H7 (cell line): ENCODE measurements around the gene SLC6A1. TPM values are rescaled to one million over a fixed set of nuclear protein-coding genes. Genes with fewer than 3 reads are reported as not detected.

Experiments used
- DNase-seq: peaks from one replicate; pipeline ENCODE4 v3.0.0; 2012
- H3K27me3 ChIP-seq: 2 replicates; pipeline ENCODE4 v1.6.0; 2011; ENCODE audit warnings: mild to moderate bottlenecking, low read length; ENCODE audit not compliant: control insufficient read depth, insufficient read depth
- H3K36me3 ChIP-seq: replicated peaks from 2 replicates; pipeline ENCODE4 v1.5.1; 2011; ENCODE audit warnings: low read length; ENCODE audit not compliant: control insufficient read depth, insufficient read depth
- H3K4me3 ChIP-seq: 2 replicates; pipeline ENCODE4 v1.5.1; 2011; ENCODE audit warnings: low read depth, mild to moderate bottlenecking, control low read depth, low read length, moderate library complexity; ENCODE audit not compliant: insufficient read depth
- total RNA-seq: library from RNA; depleted of rRNA; stranded (reverse); fragments of >200 nt; shearing (Covaris generic); gene quantifications from 2 replicates; pipeline ENCODE4 v1.2.3, GENCODE V29; 2014

SLC6A1 gene
- total RNA-seq, 1 experiment from 2014 or later = 0.62 TPM

- DNase-seq = peak; percentile 54
- no peaks in the 10 kb centered on the region; the same call in 1 of the 2 replicates for H3K27me3 ChIP-seq
- H3K4me3 ChIP-seq = no peak overlapping the region
- H3K36me3 ChIP-seq = no peaks in the 10 kb centered on the region
These were observed 14.5 kb upstream of the SLC6A1 start for GRCh38 chr3:10977892-10978510.

GRCh38 chr3:10978956-10979355 is 13.6 kb upstream of the SLC6A1 start:
- no peaks in the 10 kb centered on the region for H3K36me3 ChIP-seq
- no peak overlapping the region for H3K4me3 ChIP-seq
- no peaks in the 10 kb centered on the region; the same call in 1 of the 2 replicates for H3K27me3 ChIP-seq
- DNase-seq = no peak

GRCh38 chr3:10980312-10980711 is 12.2 kb upstream of the SLC6A1 start:
- Histone ChIP-seq H3K36me3 (no peaks in the 10 kb centered on the region), H3K27me3 (no peaks in the 10 kb centered on the region; the same call in 1 of the 2 replicates), H3K4me3 (no peak overlapping the region)
- no peak for DNase-seq

GRCh38 chr3:10981031-10981430 is 11.5 kb upstream of the SLC6A1 start:
- Histone ChIP-seq H3K36me3 (no peaks in the 10 kb centered on the region), H3K27me3 (no peaks in the 10 kb centered on the region; the same call in 1 of the 2 replicates)
- DNase-seq = no peak

GRCh38 chr3:10981961-10982360 is 10.6 kb upstream of the SLC6A1 start:
- DNase-seq = no peak
- Histone ChIP-seq H3K27me3 (no peaks in the 10 kb centered on the region; the same call in 1 of the 2 replicates), H3K36me3 (no peaks in the 10 kb centered on the region), H3K4me3 (no peak overlapping the region)

More at GRCh38 chr3:10981031-10981430, 11.5 kb upstream of the SLC6A1 start:
- no peak overlapping the region for H3K4me3 ChIP-seq

GRCh38 chr3:10982782-10983181 is 9.8 kb upstream of the SLC6A1 start:
- Histone ChIP-seq H3K36me3 (no peaks in the 10 kb centered on the region), H3K4me3 (no peak overlapping the region), H3K27me3 (no peaks in the 10 kb centered on the region; the same call in 1 of the 2 replicates)
- DNase-seq = no peak

GRCh38 chr3:10983219-10983916 is 9.2 kb upstream of the SLC6A1 start:
- Histone ChIP-seq H3K4me3 (no peak overlapping the region), H3K27me3 (no peaks in the 10 kb centered on the region; the same call in 1 of the 2 replicates), H3K36me3 (no peaks in the 10 kb centered on the region)
- peak; percentile 86 for DNase-seq

GRCh38 chr3:10984371-10984896 is 8.1 kb upstream of the SLC6A1 start:
- no peak for DNase-seq
- no peak overlapping the region for H3K4me3 ChIP-seq
- no peaks in the 10 kb centered on the region; the same call in 1 of the 2 replicates for H3K27me3 ChIP-seq
- H3K36me3 ChIP-seq = no peaks in the 10 kb centered on the region

GRCh38 chr3:10985181-10985580 is 7.4 kb upstream of the SLC6A1 start:
- DNase-seq = no peak
- no peak overlapping the region for H3K4me3 ChIP-seq
- no peaks in the 10 kb centered on the region for H3K36me3 ChIP-seq
- H3K27me3 ChIP-seq = no peaks in the 10 kb centered on the region; the same call in 1 of the 2 replicates

GRCh38 chr3:10986592-10986991 is 6.0 kb upstream of the SLC6A1 start:
- Histone ChIP-seq H3K36me3 (no peaks in the 10 kb centered on the region), H3K27me3 (peaks cover 8% of the 10 kb centered on the region), H3K4me3 (no peak overlapping the region)
- no peak for DNase-seq

- Histone ChIP-seq H3K36me3 (no peaks in the 10 kb centered on the region), H3K27me3 (peaks cover 12% of the 10 kb centered on the region), H3K4me3 (no peak overlapping the region)
- DNase-seq = no peak
These were observed 4.4 kb upstream of the SLC6A1 start for GRCh38 chr3:10988001-10988665.

- no peak for DNase-seq
- H3K4me3 ChIP-seq = no peak overlapping the region
- H3K36me3 ChIP-seq = no peaks in the 10 kb centered on the region
- peaks cover 21% of the 10 kb centered on the region for H3K27me3 ChIP-seq
These were observed 3.5 kb upstream of the SLC6A1 start for GRCh38 chr3:10988991-10989484.

- Histone ChIP-seq H3K36me3 (no peaks in the 10 kb centered on the region), H3K4me3 (peak overlapping the region; percentile 43), H3K27me3 (peaks cover 41% of the 10 kb centered on the region)
- DNase-seq = peak; percentile 65
These were observed 588 bp downstream of the SLC6A1 start for GRCh38 chr3:10992943-10993728.

GRCh38 chr3:10993729-10994065 is 1.1 kb downstream of the SLC6A1 start:
- DNase-seq = no peak
- H3K27me3 ChIP-seq = peaks cover 41% of the 10 kb centered on the region
- H3K36me3 ChIP-seq = no peaks in the 10 kb centered on the region
- H3K4me3 ChIP-seq = peak overlapping the region; percentile 43
